ENCODE results near the gene ILKAP. TPM values are rescaled to one million over a fixed set of nuclear protein-coding genes. Genes with fewer than 3 reads are reported as not detected.

The ILKAP gene
- polyA plus RNA-seq, 2 of the 4 experiments (the other 2 are of a cell fraction), result 36.3 to 41.4 TPM

- WGBS (ENCODE audit: missing lambda C conversion rate), result 85% methylated on average over 23 of the region's 25 CpGs
- CTCF ChIA-PET, result interaction anchor here (0.7 to 2.9 kb wide), 4 partner anchors 11 to 293 kb away, joined by 3 to 13 read pairs (median 4); partner anchors contain the start of gene KLHL30
Observed at GRCh38 chr2:238150686-238151085, 52.8 kb downstream of the ILKAP start.

GRCh38 chr2:238149841-238150572 is 53.5 kb downstream of the ILKAP start:
- 76% methylated on average over 11 of the region's 14 CpGs for WGBS (ENCODE audit: missing lambda C conversion rate)
- CTCF ChIA-PET, result interaction anchor here (1.2 kb wide), 1 partner anchor 11 kb away, joined by 3 read pairs; no protein-coding TSS in a partner anchor
- POLR2A ChIA-PET, result no interaction called here

More at GRCh38 chr2:238150686-238151085, 52.8 kb downstream of the ILKAP start:
- POLR2A ChIA-PET, result no interaction called here
- no peak for FAIRE-seq
- Histone ChIP-seq H3K27ac (no peak overlapping the region), H3K4me2 (no peak overlapping the region), H3K4me3 (no peak overlapping the region), H3K4me1 (no peaks in the 10 kb centered on the region), H3K9me3 (no peaks in the 10 kb centered on the region)
- DNase-seq (ENCODE audit: low read depth in 1 of 2, low spot score in 1 of 2), result no peak
- TF ChIP-seq ATOH8 (CRISPR knock-in tag; IDR thresholded peaks at IDR 0.05; ENCODE audit: low read depth), result no peak
- no peak for TF ChIP-seq RARB (CRISPR knock-in tag; IDR thresholded peaks at IDR 0.05)
- TF ChIP-seq JUN (IDR thresholded peaks at IDR 0.05), result no peak
- TF ChIP-seq NFE2L2 (conservative IDR thresholded peaks at IDR 0.05; ENCODE audit: low read length), result no peak
- no peak for TF ChIP-seq NPAS2 (CRISPR knock-in tag; IDR thresholded peaks at IDR 0.05; ENCODE audit: borderline replicate concordance)
- TF ChIP-seq SMC3 (IDR thresholded peaks at IDR 0.05), result no peak
- no peak for TF ChIP-seq PHF8 (IDR thresholded peaks at IDR 0.05; ENCODE audit: borderline replicate concordance, low read depth)
- TF ChIP-seq MYC (IDR thresholded peaks at IDR 0.05; ENCODE audit: borderline replicate concordance, low read length), result no peak
- TF ChIP-seq CHD2 (IDR thresholded peaks at IDR 0.05; ENCODE audit: low read length, partially characterized antibody), result no peak
- TF ChIP-seq CBX2 (IDR thresholded peaks at IDR 0.05; ENCODE audit: borderline replicate concordance, low read depth), result no peak
- ATAC-seq, result no peak; a peak in 2 of 6 replicates

More at GRCh38 chr2:238149841-238150572, 53.5 kb downstream of the ILKAP start:
- H3K27ac ChIP-seq, result no peak overlapping the region
- no peaks in the 10 kb centered on the region for H3K4me1 ChIP-seq
- peak; percentile 25 to 39; a peak in 3 of 6 replicates for ATAC-seq
- no peaks in the 10 kb centered on the region for H3K9me3 ChIP-seq
- no peak overlapping the region for H3K4me3 ChIP-seq
- FAIRE-seq, result no peak
- H3K4me2 ChIP-seq, result no peak overlapping the region
- TF ChIP-seq USF2 (IDR thresholded peaks at IDR 0.05) (no peak), TP53 (CRISPR knock-in tag; IDR thresholded peaks at IDR 0.05) (no peak), KDM1A (IDR thresholded peaks at IDR 0.05; ENCODE audit: low read depth) (no peak), MYC (IDR thresholded peaks at IDR 0.05; ENCODE audit: borderline replicate concordance, low read length) (no peak), ATOH8 (CRISPR knock-in tag; IDR thresholded peaks at IDR 0.05; ENCODE audit: low read depth) (no peak), NPAS2 (CRISPR knock-in tag; IDR thresholded peaks at IDR 0.05; ENCODE audit: borderline replicate concordance) (no peak), RARB (CRISPR knock-in tag; IDR thresholded peaks at IDR 0.05) (no peak), POLR2A (IDR thresholded peaks at IDR 0.05; ENCODE audit: low read length) (no peak), REST (IDR thresholded peaks at IDR 0.05) (no peak)
- no peak for DNase-seq (ENCODE audit: low read depth in 1 of 2, low spot score in 1 of 2)
